GM20000 (cell line): ENCODE measurements around the gene TSC2.
A peak's percentile ranks its signal among the peaks of the same experiment; 100 is the strongest.

ENCODE experiments used
- DNase-seq: peaks from one replicate; pipeline ENCODE4 v3.0.0; 2012; ENCODE audit warnings: low spot score
- TF ChIP-seq, protein P1 (sequence below): IDR thresholded peaks from 2 replicates; pipeline ENCODE4 v1.5.1; 2012; ENCODE audit warnings: mild to moderate bottlenecking, control low read depth; ENCODE audit errors: extremely low read depth, missing control alignments

The TSC2 gene

DNA sequence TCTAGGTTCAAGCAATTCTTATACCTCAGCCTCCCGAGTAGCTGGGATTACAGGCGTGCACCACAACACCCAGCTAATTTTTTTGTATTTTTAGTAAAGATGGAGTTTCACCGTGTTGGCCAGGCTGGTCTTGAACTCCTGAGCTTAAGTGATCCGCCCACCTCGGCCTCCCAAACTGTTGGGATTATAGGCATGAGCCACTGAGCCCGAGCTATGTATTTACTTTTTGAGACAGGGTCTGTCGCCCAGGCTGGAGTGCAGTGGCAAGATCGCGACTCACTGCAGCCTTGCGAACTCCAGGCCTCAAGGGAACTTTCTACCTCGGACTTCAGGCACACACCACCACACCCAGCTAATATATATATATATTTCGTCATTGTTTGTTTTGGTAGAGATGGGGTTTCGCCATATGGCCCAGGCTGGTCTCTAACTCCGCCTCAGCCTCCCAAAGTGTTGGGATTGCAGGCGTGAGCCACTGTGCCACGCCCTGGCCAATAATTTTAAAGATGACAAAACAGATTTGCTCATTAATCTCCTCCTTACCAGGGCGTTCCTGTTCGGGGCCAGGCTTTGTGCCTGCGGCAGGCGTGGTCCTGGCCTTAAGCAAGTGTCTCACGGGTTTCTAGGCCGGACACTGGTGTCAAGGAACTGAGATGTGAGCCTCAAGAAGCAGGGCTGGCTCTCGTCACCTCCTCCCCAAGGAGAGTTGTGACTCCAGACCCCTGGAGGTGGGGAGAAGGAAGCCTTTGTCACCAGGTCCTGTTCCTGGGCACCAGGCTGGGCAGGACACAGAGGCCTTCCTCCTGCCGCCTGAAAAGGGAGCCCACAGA is 32.5 kb upstream of the TSC2 start:
- no peak for DNase-seq
- TF ChIP-seq, protein P1, sequence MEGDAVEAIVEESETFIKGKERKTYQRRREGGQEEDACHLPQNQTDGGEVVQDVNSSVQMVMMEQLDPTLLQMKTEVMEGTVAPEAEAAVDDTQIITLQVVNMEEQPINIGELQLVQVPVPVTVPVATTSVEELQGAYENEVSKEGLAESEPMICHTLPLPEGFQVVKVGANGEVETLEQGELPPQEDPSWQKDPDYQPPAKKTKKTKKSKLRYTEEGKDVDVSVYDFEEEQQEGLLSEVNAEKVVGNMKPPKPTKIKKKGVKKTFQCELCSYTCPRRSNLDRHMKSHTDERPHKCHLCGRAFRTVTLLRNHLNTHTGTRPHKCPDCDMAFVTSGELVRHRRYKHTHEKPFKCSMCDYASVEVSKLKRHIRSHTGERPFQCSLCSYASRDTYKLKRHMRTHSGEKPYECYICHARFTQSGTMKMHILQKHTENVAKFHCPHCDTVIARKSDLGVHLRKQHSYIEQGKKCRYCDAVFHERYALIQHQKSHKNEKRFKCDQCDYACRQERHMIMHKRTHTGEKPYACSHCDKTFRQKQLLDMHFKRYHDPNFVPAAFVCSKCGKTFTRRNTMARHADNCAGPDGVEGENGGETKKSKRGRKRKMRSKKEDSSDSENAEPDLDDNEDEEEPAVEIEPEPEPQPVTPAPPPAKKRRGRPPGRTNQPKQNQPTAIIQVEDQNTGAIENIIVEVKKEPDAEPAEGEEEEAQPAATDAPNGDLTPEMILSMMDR, result no peak

GRCh38 chr16:2015947-2016208 is 31.9 kb upstream of the TSC2 start:
- TF ChIP-seq, protein P1, result no peak
- DNase-seq, result no peak

GRCh38 chr16:2016407-2016922 is 31.3 kb upstream of the TSC2 start:
- TF ChIP-seq, protein P1, result peak; percentile 8
- no peak for DNase-seq

DNA sequence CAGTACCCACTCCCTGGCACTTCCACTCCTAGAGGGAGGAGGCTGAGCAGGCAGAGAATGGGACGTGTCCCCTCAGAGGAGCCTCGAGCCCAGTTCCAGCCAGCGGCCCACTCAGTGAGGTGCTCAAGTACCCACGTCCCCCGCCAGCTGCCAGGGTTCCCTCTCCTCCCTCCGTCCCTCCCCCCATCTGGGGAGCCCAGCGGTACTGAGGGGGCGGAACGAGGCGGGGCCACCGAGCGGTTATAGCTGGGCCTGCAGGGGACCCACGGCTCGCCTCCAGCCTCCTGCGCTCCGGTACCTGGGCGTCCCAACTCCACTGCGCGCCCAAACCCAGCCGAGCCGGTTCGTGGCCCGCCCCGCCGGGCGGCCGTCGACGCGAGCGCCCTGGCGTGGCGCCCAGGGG is 28.3 kb upstream of the TSC2 start, which contains the start of gene NPW:
Gene NPW (plus strand): TSS at position 268 of the 403 bp plus-strand sequence.
- TF ChIP-seq, protein P1, result no peak
- no peak for DNase-seq

- TF ChIP-seq, protein P1, result no peak
- no peak for DNase-seq
Measured at GRCh38 chr16:2019921-2020831, 27.6 kb upstream of the TSC2 start.

DNA sequence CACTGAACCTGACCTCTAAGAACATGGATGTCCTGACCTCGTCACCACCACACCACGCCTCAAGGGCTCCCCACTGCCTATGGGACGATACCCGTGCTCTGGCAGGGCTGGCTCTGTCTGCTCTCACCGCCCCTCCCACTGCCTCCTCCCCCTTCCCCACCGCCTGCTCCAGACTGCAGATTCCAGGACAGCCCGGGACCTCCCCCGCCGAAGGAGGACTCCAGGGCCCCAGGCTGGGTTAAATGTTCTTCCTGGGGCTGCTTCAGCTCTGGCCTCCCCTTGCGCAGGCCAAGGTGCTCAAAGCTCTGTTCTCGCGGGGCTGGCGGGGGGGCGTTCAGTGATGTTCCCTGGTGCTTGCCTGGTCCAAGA is 25.1 kb upstream of the TSC2 start:
- DNase-seq, result no peak

More for the DNA sequence above, 25.1 kb upstream of the TSC2 start:
- TF ChIP-seq, protein P1, result no peak
